Esophagus squamous epithelium (tissue), 4 donors: ENCODE data around the gene ZNF385A.

Experiments used
- CTCF ChIP-seq, 6 experiments: fragments of 450-650 bp in 4 of 6; fragments of 200-600 bp in 2 of 6; sonication (generic) in 2 of 6; IDR thresholded peaks; one replicate each; pipeline ENCODE4 v1.5.1; 2016 to 2019; ENCODE audit warnings: antibody characterized with exemption in 6 of 6, mild to moderate bottlenecking in 4 of 6, moderate library complexity in 4 of 6
- POLR2A ChIP-seq, 4 donors: fragments of 450-650 bp; IDR thresholded peaks; one replicate each; pipeline ENCODE4 v1.6.1; 2017; ENCODE audit warnings: antibody characterized with exemption in 4 of 4, mild to moderate bottlenecking in 4 of 4, moderate library complexity in 3 of 4

GRCh38 chr12:54413284-54414190 is 29.0 kb upstream of the ZNF385A start:
- no peak for TF ChIP-seq POLR2A (IDR thresholded peaks at IDR 0.05)
- TF ChIP-seq CTCF (IDR thresholded peaks at IDR 0.05): no peak
